NB4 (cell line): ENCODE data around the gene SPNS3.

ENCODE experiments used
- MYC ChIP-seq: IDR thresholded peaks from 2 replicates; pipeline ENCODE4 v1.6.1; 2011; ENCODE audit warnings: low read depth, low read length
- POLR2A ChIP-seq: IDR thresholded peaks from 2 replicates; pipeline ENCODE4 v1.6.1; 2011; ENCODE audit warnings: mild to moderate bottlenecking; ENCODE audit not compliant: insufficient read length; ENCODE audit errors: extremely low read depth
- TF ChIP-seq, protein P1 (sequence below): IDR thresholded peaks from one replicate; pipeline ENCODE4 v1.5.1; 2012; ENCODE audit warnings: low read depth, low read length
- TF ChIP-seq, protein P2 (sequence below): IDR thresholded peaks from 2 replicates; pipeline ENCODE4 v1.6.1; 2011; ENCODE audit warnings: low read depth, low read length

DNA sequence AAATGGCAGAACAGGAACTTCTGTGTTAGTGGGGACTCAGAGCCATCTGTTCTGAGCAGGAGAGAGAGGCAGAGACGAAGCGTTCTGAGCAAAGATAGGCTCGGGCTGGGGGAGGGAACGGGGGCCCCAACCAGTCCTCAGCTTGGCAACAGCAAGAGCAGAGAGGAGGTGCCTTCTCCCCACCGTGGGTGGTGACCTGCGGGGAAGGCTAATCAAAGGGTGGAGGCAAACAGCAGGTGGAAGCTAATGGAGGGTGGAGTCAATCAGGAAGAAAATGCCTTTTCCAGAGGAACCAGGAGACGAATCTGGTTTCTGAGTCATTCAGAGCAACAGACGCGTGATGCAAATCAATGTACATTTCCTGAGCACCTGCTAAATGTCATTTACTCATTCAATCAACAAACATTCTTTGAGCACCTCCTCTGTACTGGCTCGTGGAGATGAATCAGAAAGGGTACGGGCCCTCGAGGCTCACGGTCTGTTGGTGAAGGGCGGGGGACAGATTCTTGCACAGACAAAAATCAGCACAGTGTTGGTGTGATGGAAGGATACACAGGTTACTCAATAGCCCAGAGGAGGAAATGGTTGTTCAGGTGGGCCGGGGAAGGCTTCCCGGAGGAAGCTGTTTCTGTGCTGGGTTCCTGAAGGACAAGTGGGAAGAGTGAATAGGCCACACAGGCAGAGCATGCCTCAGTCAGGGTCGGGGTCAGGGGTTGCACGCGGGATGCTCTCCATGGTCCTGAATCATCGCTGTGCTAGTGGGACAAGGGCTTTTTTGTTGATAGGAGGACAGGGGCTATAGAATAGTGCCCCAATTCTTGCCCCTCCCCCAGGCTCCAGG lies 59.2 kb downstream of the SPNS3 start:
- TF ChIP-seq, protein P1, sequence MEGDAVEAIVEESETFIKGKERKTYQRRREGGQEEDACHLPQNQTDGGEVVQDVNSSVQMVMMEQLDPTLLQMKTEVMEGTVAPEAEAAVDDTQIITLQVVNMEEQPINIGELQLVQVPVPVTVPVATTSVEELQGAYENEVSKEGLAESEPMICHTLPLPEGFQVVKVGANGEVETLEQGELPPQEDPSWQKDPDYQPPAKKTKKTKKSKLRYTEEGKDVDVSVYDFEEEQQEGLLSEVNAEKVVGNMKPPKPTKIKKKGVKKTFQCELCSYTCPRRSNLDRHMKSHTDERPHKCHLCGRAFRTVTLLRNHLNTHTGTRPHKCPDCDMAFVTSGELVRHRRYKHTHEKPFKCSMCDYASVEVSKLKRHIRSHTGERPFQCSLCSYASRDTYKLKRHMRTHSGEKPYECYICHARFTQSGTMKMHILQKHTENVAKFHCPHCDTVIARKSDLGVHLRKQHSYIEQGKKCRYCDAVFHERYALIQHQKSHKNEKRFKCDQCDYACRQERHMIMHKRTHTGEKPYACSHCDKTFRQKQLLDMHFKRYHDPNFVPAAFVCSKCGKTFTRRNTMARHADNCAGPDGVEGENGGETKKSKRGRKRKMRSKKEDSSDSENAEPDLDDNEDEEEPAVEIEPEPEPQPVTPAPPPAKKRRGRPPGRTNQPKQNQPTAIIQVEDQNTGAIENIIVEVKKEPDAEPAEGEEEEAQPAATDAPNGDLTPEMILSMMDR, result no peak
- TF ChIP-seq, protein P2, sequence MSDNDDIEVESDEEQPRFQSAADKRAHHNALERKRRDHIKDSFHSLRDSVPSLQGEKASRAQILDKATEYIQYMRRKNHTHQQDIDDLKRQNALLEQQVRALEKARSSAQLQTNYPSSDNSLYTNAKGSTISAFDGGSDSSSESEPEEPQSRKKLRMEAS, result peak; percentile 75
- TF ChIP-seq POLR2A (no peak), MYC (0 out of 2 replicates have a peak, but pooled peaks have one; percentile 18)
